Thyroid gland (tissue), 4 donors: ENCODE measurements around the gene WDR45. TPM values are rescaled to one million over a fixed set of nuclear protein-coding genes. Genes with fewer than 3 reads are reported as not detected.

Experiments used
- DNase-seq, 2 donors: peaks; one replicate each; pipeline ENCODE4 v3.0.0-alpha.2; 2019
- H3K27ac ChIP-seq, 3 donors: fragments of 200-600 bp; sonication (generic); 1 replicate in 2 of 3; 2 replicates in 1 of 3; pipeline ENCODE4 v1.5.1; 2016 to 2019; ENCODE audit warnings: mild to moderate bottlenecking in 1 of 3, moderate library complexity in 1 of 3
- H3K27me3 ChIP-seq: fragments of 200-600 bp; sonication (generic); one replicate; pipeline ENCODE4 v1.5.1; 2019
- H3K36me3 ChIP-seq, 2 donors: fragments of 200-600 bp; sonication (generic); one replicate each; pipeline ENCODE4 v1.5.1; 2016 to 2019
- H3K4me1 ChIP-seq, 2 donors: fragments of 200-600 bp; sonication (generic); one replicate each; pipeline ENCODE4 v1.5.1; 2017 to 2019
- H3K4me3 ChIP-seq, 3 donors: fragments of 200-600 bp; sonication (generic); replicated peaks in 1 of 3; 1 replicate in 2 of 3; 2 replicates in 1 of 3; pipeline ENCODE4 v1.5.1; 2016; ENCODE audit warnings: mild to moderate bottlenecking in 1 of 3
- H3K9me3 ChIP-seq: fragments of 200-600 bp; sonication (generic); one replicate; pipeline ENCODE4 v1.5.1; 2017
- POLR2A ChIP-seq, 2 donors: fragments of 450-650 bp; IDR thresholded peaks; one replicate each; pipeline ENCODE4 v1.6.1; 2017; ENCODE audit warnings: antibody characterized with exemption in 2 of 2, mild to moderate bottlenecking in 2 of 2, moderate library complexity in 1 of 2
- WGBS, 2 donors: methylation state at CpG; one replicate each; pipeline ENCODE4 v1.1.5; 2017; 5-methylcytosine and 5-hydroxymethylcytosine counted together
- intact Hi-C: fragments of 100-400 bp; cut with DNase I; formaldehyde crosslinking; loops from one replicate; pipeline ENCODE4 v1.15.1; 2023
- total RNA-seq, 4 donors: library from RNA; depleted of rRNA; stranded (reverse); fragments of >200 nt; gene quantifications; one replicate each; pipeline ENCODE4 v1.2.3, GENCODE V29; 2016
- TF ChIP-seq, protein P1 (sequence below), 6 experiments: fragments of 200-600 bp in 3 of 6; fragments of 450-650 bp in 3 of 6; sonication (generic) in 3 of 6; IDR thresholded peaks; one replicate each; pipeline ENCODE4 v1.5.1; 2016 to 2019; ENCODE audit warnings: antibody characterized with exemption in 6 of 6, mild to moderate bottlenecking in 2 of 6, inconsistent platforms in 1 of 6, moderate library complexity in 1 of 6

The WDR45 gene
- total RNA-seq, 4 donors from 2014 or later, result 99.8 to 184 (median 106) TPM

DNA sequence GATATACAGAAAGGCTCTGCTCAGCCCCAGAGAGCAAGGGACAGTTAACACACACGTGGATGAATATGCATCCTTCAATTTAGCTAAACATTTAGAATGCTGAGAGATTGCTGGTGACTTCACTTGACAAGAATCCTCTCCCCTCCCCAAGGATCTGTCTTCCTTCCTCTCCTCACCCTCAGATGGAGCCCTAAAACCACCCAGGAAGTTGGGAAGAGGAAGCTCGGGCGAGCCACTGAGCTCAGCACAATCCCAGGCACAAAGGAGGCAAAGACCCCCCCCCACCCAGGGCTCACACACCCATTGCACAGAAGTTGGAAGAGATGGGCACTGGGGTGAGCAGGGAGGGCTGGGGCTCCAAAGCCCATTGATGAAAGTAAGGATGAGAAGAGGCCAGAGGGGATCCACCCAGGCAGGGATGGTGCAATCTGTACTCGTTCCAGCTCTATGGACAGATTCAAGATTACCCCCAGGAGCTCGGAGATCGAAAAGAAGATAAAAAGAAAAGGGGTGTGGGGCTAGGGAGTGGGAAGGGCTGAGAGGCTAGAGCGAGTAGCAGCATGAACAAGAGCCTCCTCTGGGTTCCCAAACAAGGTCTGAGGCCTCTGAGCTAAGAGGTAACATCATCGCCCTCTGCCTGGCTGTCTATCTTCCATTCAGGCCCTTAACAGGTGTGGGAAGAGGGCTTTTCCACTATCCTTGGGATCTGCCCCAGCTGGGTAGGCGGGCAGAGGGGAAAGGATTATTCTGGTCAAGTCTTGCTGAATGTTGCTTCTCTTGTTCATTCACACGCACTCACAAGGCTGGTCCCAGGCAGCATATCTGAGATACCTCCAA, 37.7 kb downstream of the WDR45 start:
- peaks cover 17 to 21% of the 10 kb centered on the region in 2 donors for H3K36me3 ChIP-seq
- no peaks in the 10 kb centered on the region for H3K9me3 ChIP-seq
- peak overlapping the region; percentile 96 to 98 (median 97) for H3K27ac ChIP-seq
- H3K27me3 ChIP-seq, result no peaks in the 10 kb centered on the region
- TF ChIP-seq POLR2A (IDR thresholded peaks at IDR 0.05), result no peak
- TF ChIP-seq, protein P1, sequence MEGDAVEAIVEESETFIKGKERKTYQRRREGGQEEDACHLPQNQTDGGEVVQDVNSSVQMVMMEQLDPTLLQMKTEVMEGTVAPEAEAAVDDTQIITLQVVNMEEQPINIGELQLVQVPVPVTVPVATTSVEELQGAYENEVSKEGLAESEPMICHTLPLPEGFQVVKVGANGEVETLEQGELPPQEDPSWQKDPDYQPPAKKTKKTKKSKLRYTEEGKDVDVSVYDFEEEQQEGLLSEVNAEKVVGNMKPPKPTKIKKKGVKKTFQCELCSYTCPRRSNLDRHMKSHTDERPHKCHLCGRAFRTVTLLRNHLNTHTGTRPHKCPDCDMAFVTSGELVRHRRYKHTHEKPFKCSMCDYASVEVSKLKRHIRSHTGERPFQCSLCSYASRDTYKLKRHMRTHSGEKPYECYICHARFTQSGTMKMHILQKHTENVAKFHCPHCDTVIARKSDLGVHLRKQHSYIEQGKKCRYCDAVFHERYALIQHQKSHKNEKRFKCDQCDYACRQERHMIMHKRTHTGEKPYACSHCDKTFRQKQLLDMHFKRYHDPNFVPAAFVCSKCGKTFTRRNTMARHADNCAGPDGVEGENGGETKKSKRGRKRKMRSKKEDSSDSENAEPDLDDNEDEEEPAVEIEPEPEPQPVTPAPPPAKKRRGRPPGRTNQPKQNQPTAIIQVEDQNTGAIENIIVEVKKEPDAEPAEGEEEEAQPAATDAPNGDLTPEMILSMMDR (IDR thresholded peaks at IDR 0.05), result no peak
- intact Hi-C loops, result no loop called here
- peak; percentile 6 to 12 for DNase-seq
- WGBS, 2 donors, result 3 to 4% methylated on average over 7 to 9 of the region's 10 CpGs
- H3K4me1 ChIP-seq, result peaks cover 9 to 18% of the 10 kb centered on the region in 2 donors
- peak overlapping the region; percentile 65 to 78 (median 68) for H3K4me3 ChIP-seq

DNA sequence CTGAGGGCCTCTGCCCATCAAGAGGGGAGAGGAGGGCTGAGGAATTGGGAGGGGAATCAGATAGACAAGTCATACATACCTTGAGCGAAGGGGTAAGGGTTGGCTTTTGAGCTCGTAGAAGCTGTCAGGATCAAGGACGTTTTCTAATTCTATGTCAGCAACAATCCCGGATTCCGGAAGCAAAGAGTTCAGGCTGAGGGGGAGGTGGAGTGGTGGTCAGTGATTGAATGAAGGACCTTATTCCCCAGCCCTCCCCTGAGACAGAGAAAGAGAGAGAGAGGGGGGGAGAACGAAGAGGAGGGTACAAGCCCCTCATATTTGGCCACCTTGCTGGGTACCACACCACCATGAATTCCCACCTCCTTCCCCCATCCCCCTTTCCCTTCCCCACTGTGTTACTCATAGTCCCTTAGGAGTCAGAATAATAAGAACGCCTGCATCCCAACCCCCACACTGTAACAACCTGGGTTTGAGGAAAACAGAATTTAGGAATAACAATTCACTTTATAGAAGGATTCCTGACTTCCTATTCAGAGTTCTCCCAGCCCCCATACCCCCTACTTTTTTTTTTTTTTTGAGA, 39.2 kb downstream of the WDR45 start:
- no peak for TF ChIP-seq POLR2A (IDR thresholded peaks at IDR 0.05)
- TF ChIP-seq, protein P1 (IDR thresholded peaks at IDR 0.05), result no peak
- Histone ChIP-seq H3K9me3 (no peaks in the 10 kb centered on the region), H3K4me1 (peaks cover 9 to 18% of the 10 kb centered on the region in 2 donors), H3K36me3 (peaks cover 17 to 27% of the 10 kb centered on the region in 2 donors), H3K27me3 (no peaks in the 10 kb centered on the region), H3K27ac (peak overlapping the region; percentile 84 to 98 (median 97)), H3K4me3 (peak overlapping the region in 1 of 3 donors; percentile 0)
- intact Hi-C loops, result no loop called here
- 16 to 25% methylated on average over 7 of the region's 7 CpGs for WGBS, 2 donors
- DNase-seq, result no peak

DNA sequence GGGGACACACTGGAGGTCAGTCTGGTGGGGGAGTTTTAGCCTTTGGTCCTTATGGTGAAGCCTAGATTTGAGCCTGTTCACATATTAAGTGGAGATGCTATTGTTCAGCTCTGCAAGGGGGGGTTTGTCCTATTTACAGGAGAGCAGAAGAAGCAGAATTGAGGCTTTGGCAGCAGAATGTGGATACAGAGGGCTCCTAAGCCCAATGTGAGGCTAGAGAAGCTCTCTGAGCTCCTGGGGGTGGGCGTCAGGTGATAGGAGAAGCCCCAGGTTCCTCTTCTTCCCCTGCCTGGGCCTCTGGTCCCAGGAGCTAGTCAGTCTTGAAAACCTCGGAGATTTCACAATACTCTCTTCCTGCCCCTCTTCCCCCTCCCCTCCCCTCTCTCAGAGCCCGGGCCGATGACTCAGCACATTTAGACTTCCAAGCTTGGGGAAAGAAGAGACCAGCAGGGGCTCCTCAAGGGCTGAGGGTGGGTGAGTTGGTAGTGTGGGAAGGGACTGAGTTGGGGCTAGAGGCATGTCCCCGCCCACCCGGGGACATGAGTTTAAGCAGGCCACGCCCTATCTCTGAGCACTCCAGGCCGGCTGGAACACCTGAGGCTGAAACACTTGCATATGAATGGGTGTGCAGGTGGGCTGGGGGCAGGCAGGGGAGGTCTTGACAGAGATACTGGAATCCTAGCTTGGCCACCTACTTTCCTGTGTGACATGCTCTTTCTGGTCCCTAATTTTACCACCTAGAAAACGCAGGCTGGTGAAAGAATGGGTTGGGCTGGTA, 39.9 kb downstream of the WDR45 start:
- no peaks in the 10 kb centered on the region for H3K27me3 ChIP-seq
- no peaks in the 10 kb centered on the region for H3K9me3 ChIP-seq
- TF ChIP-seq POLR2A (IDR thresholded peaks at IDR 0.05), result peak in 1 of 2 donors; percentile 68
- TF ChIP-seq, protein P1 (IDR thresholded peaks at IDR 0.05), result peak in 2 of 6 experiments; percentile 11 to 13
- intact Hi-C loops, result no loop called here
- H3K4me1 ChIP-seq, result peaks cover 9 to 18% of the 10 kb centered on the region in 2 donors
- WGBS, 2 donors, result 0 to 5% methylated on average over 6 to 8 of the region's 9 CpGs
- peak; percentile 87 to 90 for DNase-seq
- H3K4me3 ChIP-seq, result peak overlapping the region in 1 of 3 donors; percentile 0
- peak overlapping the region; percentile 84 to 98 (median 97) for H3K27ac ChIP-seq
- peaks cover 17 to 27% of the 10 kb centered on the region in 2 donors for H3K36me3 ChIP-seq

DNA sequence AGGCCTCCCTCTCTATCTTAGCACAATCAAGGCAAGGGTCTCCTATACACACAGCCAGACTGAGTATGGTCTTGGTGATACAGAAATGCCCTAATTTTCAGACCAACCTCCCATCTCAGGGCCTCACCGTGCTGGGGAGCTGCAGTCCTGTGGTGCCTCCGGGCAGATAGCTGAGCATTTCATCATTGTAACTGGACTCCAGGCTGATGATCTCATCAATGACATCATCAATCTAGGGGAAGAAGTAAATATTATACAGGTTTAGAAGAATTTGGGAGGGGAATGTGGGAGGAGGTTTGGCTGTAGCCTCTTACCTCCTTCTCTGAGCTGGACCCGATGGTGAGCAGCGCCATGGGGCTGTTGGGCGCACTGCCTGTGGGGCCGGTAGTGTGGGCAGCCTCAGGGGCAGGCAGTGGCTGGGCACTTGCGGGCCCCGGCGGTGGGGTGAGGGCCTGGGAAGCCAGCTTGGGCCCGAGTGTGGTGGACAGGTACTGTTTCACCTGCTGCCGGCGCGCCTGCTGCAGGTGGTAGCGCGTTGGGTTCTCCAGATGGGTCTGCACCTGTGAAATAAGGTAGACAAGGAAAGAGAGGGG, 41.7 kb downstream of the WDR45 start:
- DNase-seq, result no peak
- TF ChIP-seq, protein P1 (IDR thresholded peaks at IDR 0.05), result no peak
- no peak for TF ChIP-seq POLR2A (IDR thresholded peaks at IDR 0.05)
- Histone ChIP-seq H3K9me3 (no peaks in the 10 kb centered on the region), H3K27ac (peak overlapping the region in 1 of 3 donors; percentile 97), H3K36me3 (peaks cover 17 to 44% of the 10 kb centered on the region in 2 donors), H3K4me1 (peaks cover 9 to 15% of the 10 kb centered on the region in 2 donors), H3K4me3 (no peak overlapping the region), H3K27me3 (no peaks in the 10 kb centered on the region)
- 71 to 94% methylated on average over 1 to 15 of the region's 15 CpGs for WGBS, 2 donors
- intact Hi-C loops, result no loop called here
